ENCODE measurements around the gene CACHD1. TPM values are rescaled to one million over a fixed set of nuclear protein-coding genes. Genes with fewer than 3 reads are reported as not detected.

CACHD1 gene
- total RNA-seq, 2 experiments from 2014 or later: 0.47 to 0.48 TPM

DNA sequence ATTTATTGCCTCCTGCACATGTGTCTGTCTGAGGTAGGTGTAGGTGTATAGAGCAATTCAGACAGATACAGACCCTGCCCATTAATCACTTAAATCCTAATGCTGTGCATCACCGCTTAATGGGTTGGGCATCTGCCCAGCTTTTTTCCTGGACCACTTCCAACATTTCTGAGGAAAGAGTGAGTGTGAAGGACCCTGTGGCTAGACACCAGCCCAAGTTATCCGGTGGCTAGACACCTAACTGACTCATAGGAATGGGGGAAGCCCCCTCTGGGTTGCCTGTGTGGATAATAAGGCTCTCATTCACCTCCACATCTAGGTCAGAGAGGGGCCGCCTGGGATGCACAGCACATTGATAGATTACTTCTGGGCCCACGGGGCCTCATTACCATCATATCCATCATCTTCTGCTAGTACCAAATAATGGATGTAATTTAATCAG, 153.8 kb downstream of the CACHD1 start:
- H3K9me3 Mint-ChIP-seq: no peaks in the 10 kb centered on the region
- H3K27me3 Mint-ChIP-seq: peaks cover under 1% of the 10 kb centered on the region
- no peak for DNase-seq
- H3K27ac Mint-ChIP-seq: no peak overlapping the region
- H3K36me3 Mint-ChIP-seq (ENCODE audit: low read depth): no peaks in the 10 kb centered on the region
- H3K4me1 Mint-ChIP-seq: peaks cover 3% of the 10 kb centered on the region
- POLR2A ChIA-PET: no interaction called here
- H3K4me3 Mint-ChIP-seq: no peak overlapping the region
- CTCF ChIA-PET: interaction anchor here (0.6 kb wide), 1 partner anchor 206 kb away, joined by 4 read pairs; no protein-coding TSS in a partner anchor

DNA sequence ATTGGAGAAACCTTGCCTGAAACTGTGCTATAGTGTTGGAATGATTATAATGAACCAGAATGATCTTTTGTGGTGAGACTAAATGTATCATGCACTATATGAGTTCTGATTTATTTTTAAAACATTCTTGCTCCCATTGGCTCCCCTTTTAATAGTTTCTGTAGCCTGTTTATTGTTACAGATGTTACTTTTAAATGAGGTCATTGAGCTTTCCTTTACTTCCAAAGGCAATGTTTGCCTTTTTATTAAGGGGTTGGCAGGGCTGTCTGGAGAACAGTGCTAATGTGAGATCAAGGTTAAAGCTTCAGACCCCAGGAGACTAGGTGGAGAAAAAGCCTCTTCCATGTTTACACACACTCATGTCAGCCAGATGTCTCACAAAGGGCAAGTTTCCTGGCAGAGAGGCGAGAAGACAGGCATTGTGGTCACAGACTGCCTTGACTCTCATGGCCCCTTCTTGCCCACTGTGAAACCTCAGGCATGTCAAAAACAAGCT, 154.3 kb downstream of the CACHD1 start:
- Mint-ChIP-seq H3K4me3 (no peak overlapping the region), H3K27me3 (no peaks in the 10 kb centered on the region), H3K36me3 (ENCODE audit: low read depth) (no peaks in the 10 kb centered on the region), H3K27ac (no peak overlapping the region), H3K4me1 (peaks cover 3% of the 10 kb centered on the region), H3K9me3 (no peaks in the 10 kb centered on the region)
- no peak for DNase-seq
- CTCF ChIA-PET: no interaction called here
- POLR2A ChIA-PET: no interaction called here

DNA sequence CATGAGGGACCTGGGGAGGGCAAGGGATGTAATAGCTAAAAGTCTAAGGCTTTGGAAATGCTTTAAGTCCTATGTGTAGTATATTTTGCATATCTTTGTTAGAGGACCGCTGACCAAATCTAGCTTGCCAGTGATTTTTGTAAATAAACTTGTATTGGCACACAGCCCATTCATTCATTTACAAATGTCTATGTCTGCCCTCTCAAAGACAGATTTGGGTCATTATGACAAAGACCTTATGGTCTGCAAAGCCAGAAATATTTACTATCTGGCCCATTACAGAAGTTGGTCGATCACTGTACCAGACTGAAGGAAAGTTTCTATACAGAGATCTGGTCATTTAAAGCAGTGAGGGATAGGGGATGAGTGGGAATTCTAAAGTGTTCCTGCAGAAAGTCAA, 154.9 kb downstream of the CACHD1 start:
- Mint-ChIP-seq H3K36me3 (ENCODE audit: low read depth) (no peaks in the 10 kb centered on the region), H3K4me3 (no peak overlapping the region), H3K27me3 (no peaks in the 10 kb centered on the region), H3K9me3 (no peaks in the 10 kb centered on the region), H3K4me1 (peaks cover 3% of the 10 kb centered on the region), H3K27ac (no peak overlapping the region)
- ChIA-PET CTCF (no interaction called here), POLR2A (no interaction called here)
- no peak for DNase-seq

DNA sequence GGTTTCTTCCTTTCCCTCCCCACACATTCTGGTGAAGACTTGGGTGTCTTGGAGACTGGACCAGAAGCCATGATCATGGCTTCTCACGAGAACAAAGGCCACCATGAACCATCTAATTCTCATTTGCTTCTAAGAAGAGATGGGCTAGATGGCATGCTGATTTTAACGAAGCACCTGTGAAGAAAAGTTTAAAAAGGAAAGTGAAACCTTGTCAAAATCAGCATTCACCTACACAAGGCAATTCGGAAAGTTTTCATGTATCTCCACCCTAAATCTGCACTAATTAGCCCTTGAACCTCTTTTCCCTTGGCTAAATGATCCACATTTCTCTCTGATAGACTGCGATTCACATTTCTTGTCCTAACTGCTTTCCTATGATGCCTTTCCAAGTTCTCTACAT, 160.7 kb downstream of the CACHD1 start:
- Mint-ChIP-seq H3K4me1 (peaks cover 19% of the 10 kb centered on the region), H3K9me3 (no peaks in the 10 kb centered on the region), H3K27ac (peak overlapping the region; percentile 68), H3K4me3 (no peak overlapping the region), H3K36me3 (ENCODE audit: low read depth) (no peaks in the 10 kb centered on the region), H3K27me3 (no peaks in the 10 kb centered on the region)
- CTCF ChIA-PET: no interaction called here
- DNase-seq: no peak
- POLR2A ChIA-PET: no interaction called here

DNA sequence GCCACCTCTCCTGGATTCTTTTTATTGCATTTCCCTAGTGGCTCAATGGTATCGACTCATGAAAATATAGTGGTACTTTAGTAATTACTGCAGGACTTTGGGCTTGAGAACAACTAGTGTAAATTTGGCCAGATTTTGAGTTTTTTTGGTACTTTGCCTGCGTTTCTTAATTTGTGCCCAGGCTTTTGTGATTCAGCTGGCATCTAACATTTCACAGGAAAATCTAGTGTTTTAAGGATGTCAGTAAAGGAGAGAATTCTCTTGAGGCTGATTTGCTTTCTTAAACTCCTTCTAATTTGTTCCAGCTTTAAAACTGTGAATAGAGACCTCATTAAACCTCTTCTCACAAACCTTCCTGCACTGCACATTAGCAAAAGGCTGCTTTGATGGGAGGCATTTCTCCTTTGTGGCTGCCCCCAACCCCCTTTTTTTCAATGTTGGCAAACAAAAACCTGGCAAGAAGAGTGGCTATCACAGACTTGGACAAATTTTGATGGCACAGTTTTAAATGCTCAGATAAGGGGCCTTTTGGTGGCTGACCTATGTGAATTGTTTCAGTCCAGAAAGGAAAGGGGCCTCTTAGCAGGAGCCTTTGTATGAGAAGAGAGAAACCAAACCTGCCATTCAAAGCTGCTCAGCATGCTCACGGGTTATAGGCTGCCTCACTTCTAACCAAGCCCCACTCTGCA, 161.6 kb downstream of the CACHD1 start:
- H3K4me3 Mint-ChIP-seq: no peak overlapping the region
- no peak for DNase-seq
- POLR2A ChIA-PET: no interaction called here
- no peaks in the 10 kb centered on the region for H3K27me3 Mint-ChIP-seq
- H3K4me1 Mint-ChIP-seq: peaks cover 19% of the 10 kb centered on the region
- H3K9me3 Mint-ChIP-seq: no peaks in the 10 kb centered on the region
- H3K27ac Mint-ChIP-seq: no peak overlapping the region
- H3K36me3 Mint-ChIP-seq (ENCODE audit: low read depth): no peaks in the 10 kb centered on the region
- CTCF ChIA-PET: no interaction called here

DNA sequence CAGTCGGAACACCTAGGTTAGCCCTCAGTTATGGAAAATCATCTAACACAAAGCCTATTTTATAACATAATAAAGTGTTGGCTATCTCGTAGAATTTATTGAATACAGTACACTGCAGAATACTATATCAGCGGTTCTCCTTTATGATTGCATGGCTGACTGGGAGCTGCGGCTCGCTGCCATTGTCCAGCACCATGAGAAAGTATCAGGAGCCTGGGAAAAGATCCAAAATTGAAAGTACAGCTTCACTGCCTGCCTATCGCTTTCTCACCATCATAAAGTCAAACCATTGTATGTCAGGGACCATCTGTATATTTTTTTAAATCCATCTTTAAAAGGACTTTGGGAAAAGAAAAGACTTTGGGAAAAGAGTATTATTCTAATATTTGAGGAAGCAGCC, 163.0 kb downstream of the CACHD1 start:
- H3K27me3 Mint-ChIP-seq: no peaks in the 10 kb centered on the region
- H3K9me3 Mint-ChIP-seq: no peaks in the 10 kb centered on the region
- H3K27ac Mint-ChIP-seq: no peak overlapping the region
- no peak overlapping the region for H3K4me3 Mint-ChIP-seq
- ChIA-PET CTCF (no interaction called here), POLR2A (interaction anchor here (0.6 kb wide), 1 partner anchor 121 kb away, joined by 6 read pairs; no protein-coding TSS in a partner anchor)
- H3K4me1 Mint-ChIP-seq: peaks cover 22% of the 10 kb centered on the region
- no peaks in the 10 kb centered on the region for H3K36me3 Mint-ChIP-seq (ENCODE audit: low read depth)
- DNase-seq: no peak

DNA sequence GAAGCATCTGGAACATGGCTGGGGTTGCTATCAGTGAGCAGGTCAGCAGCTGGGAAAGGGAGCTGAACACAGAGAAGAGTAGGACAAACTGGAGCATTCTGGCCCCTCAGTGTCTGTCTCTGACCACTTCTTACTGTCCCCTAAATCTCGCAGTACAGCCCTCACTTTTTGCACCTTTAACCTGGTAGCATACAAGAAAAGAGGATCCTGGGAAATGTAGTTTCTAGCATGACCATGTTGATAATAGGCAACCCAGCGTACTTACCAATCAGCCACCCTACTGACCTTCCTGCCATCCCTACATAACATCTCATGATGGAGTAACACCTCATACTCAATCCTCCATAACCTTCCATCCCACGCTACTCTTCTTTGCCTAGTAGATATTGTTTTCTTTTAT, 175.8 kb downstream of the CACHD1 start:
- Mint-ChIP-seq H3K9me3 (no peaks in the 10 kb centered on the region), H3K27me3 (no peaks in the 10 kb centered on the region), H3K36me3 (ENCODE audit: low read depth) (no peaks in the 10 kb centered on the region), H3K4me1 (no peaks in the 10 kb centered on the region), H3K4me3 (no peak overlapping the region), H3K27ac (no peak overlapping the region)
- ChIA-PET POLR2A (no interaction called here), CTCF (no interaction called here)
- no peak for DNase-seq

DNA sequence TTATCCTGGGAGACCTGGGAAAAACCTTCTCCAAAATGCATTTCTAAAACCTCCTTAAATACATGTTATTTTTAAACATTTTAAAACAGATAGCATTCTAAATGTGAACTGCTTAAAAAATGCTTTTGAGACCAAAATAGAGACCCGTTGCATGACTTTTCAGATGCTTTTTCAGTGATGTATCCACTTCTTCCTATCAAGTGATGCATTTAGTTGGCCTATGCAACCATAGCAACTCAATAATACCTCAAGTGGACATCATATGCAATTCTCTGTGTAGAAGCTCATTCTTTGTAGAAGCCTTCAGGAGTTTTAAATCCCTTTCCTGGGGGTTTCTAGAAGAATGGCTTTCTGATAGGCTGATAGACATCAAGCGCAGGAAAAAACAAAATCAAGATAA, 180.5 kb downstream of the CACHD1 start:
- ChIA-PET CTCF (no interaction called here), POLR2A (no interaction called here)
- Mint-ChIP-seq H3K36me3 (ENCODE audit: low read depth) (no peaks in the 10 kb centered on the region), H3K27me3 (no peaks in the 10 kb centered on the region), H3K4me1 (no peaks in the 10 kb centered on the region), H3K9me3 (no peaks in the 10 kb centered on the region), H3K4me3 (no peak overlapping the region), H3K27ac (no peak overlapping the region)
- DNase-seq: no peak

DNA sequence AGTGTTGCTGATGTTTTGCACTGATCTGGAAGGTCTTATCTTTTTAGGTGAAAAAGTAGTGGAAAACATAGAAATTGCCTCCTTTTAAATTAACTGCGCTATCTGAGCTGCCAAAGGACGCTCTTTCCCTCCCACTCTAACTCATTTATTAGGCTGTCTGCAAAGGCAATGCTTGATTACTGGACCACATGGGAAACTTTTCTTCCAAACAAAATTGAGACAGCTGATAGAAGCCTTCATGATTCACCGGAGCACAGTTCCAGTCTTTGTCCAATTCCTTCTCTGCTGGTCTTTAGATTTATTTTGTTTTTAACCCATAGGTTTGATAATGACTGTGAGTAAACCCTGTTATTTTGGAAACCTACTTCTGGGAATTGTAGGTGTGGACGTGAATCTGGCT, 181.9 kb downstream of the CACHD1 start:
- POLR2A ChIA-PET: no interaction called here
- CTCF ChIA-PET: no interaction called here
- no peaks in the 10 kb centered on the region for H3K4me1 Mint-ChIP-seq

DNA sequence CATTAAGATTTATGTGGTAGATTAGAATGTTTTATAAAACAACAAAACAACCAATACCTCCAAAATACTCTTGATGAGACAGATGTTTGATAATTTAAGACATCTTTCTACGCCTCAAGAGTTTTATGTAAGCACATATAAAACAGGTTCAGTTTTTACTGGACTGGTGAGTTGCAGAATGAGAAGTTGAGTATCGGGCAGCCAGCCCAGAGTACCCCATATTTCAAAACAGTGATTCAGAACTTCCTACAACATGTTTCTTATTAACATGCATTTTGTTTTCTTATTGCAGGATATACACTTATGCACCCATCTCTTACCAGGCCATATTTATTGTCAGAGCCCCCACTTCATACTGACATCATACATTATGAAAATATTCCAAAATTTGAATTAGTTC, 183.5 kb downstream of the CACHD1 start:
- H3K36me3 Mint-ChIP-seq (ENCODE audit: low read depth): no peaks in the 10 kb centered on the region
- H3K4me1 Mint-ChIP-seq: no peaks in the 10 kb centered on the region
- ChIA-PET POLR2A (no interaction called here), CTCF (no interaction called here)
- DNase-seq: no peak
- H3K27ac Mint-ChIP-seq: no peak overlapping the region
- H3K4me3 Mint-ChIP-seq: no peak overlapping the region
- no peaks in the 10 kb centered on the region for H3K27me3 Mint-ChIP-seq
- H3K9me3 Mint-ChIP-seq: no peaks in the 10 kb centered on the region

More for the DNA sequence above, 181.9 kb downstream of the CACHD1 start:
- Mint-ChIP-seq H3K27me3 (no peaks in the 10 kb centered on the region), H3K36me3 (ENCODE audit: low read depth) (no peaks in the 10 kb centered on the region), H3K4me3 (no peak overlapping the region), H3K27ac (no peak overlapping the region), H3K9me3 (no peaks in the 10 kb centered on the region)
- no peak for DNase-seq

DNA sequence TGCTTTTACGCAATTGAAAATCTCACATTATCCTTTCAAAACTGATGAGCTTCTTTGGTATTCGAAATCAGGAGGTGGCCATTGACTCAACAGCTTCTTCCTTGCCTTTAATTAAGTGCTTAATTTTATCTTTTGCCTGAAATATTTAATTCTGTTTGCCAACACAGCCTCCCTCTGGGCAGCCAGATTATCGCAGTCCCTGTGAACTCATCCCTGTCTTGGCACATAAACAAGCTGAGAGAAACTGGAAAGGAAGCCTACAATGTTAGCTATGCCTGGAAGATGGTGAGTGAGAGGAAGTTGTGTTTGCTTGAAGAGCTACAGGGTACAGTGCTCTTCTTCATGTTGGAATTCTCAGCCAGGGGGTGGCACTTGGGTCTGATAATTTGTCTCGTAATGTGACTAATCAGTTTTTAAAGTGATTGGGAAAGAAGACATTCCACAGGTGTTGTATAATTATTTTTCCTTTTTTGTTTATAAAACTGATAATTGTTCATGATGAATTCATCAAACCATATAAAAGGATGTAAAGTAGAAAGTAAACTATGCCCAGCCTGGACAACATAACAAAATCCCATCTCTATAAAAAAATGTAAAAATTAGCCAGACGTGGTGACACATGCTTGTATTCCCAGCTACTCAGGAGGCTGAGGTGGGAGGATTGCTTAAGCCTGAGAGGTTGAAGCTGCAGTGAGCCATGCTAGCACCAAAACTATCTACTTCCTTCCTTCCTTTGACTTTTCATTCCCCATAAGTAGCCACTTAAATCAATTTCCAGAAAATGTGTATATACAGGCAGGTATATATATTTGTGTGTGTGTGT, 184.8 kb downstream of the CACHD1 start:
- ChIA-PET POLR2A (no interaction called here), CTCF (no interaction called here)

DNA sequence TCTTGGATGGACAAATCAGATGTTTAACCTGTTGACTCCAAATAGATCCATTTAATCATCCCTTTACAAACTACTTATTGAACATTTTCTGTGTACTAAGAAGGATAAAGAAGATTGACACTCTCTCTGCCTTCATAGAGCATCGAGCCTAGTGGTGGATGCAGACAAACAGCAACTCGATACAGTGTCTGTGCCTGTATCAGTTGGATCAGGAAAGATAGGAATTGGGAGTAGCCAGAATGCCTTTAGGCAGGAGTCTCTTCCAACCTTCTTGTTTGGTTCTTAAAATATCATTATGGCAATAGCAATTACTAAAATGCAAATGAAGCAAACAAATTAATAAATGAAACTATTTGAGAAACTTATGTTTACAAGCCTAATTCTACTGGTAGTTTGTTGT, 185.9 kb downstream of the CACHD1 start:
- H3K4me1 Mint-ChIP-seq: peaks cover 3% of the 10 kb centered on the region
- H3K27ac Mint-ChIP-seq: no peak overlapping the region
- ChIA-PET CTCF (interaction anchor here (0.7 kb wide), 1 partner anchor 15 kb away, joined by 3 read pairs; no protein-coding TSS in a partner anchor), POLR2A (no interaction called here)
- H3K9me3 Mint-ChIP-seq: no peaks in the 10 kb centered on the region
- no peak overlapping the region for H3K4me3 Mint-ChIP-seq
- DNase-seq: no peak
- no peaks in the 10 kb centered on the region for H3K27me3 Mint-ChIP-seq
- no peaks in the 10 kb centered on the region for H3K36me3 Mint-ChIP-seq (ENCODE audit: low read depth)

More for the DNA sequence above, 184.8 kb downstream of the CACHD1 start:
- Mint-ChIP-seq H3K27me3 (no peaks in the 10 kb centered on the region), H3K4me3 (no peak overlapping the region), H3K36me3 (ENCODE audit: low read depth) (no peaks in the 10 kb centered on the region), H3K9me3 (no peaks in the 10 kb centered on the region), H3K4me1 (peaks cover 3% of the 10 kb centered on the region), H3K27ac (no peak overlapping the region)
- no peak for DNase-seq

DNA sequence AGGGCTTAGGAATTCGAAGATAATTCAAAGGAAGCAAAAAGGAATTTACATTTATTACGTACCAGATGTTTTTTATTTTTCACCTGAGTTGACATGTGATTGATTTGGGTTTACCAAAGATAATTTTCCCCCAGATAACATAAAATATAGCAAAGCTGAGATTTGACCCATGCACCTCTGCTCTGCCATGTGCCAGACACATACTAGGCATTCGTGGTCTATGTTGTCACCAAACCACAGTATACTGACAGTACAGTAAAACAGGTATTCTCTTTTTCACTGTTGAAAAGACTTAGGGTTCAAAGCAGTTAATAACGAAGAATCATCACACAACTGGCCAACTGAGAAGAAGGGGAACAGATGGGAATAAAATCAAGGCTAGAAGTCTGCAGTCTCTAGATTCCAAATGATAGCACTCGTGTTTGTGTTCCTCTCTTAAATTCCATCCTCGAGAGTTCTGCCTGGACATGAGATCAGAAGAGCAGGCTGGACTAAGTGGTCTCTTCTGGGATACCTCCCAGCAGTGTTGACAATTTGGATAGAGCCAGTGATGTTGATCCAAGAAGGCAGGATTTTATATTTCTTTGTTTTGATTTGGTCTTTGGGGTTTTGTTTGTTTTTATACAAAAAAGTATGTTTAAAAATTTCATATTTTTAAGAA, 189.7 kb downstream of the CACHD1 start:
- no peaks in the 10 kb centered on the region for H3K27me3 Mint-ChIP-seq
- H3K27ac Mint-ChIP-seq: no peak overlapping the region
- ChIA-PET CTCF (no interaction called here), POLR2A (no interaction called here)
- H3K9me3 Mint-ChIP-seq: no peaks in the 10 kb centered on the region
- H3K36me3 Mint-ChIP-seq (ENCODE audit: low read depth): no peaks in the 10 kb centered on the region
- H3K4me3 Mint-ChIP-seq: no peak overlapping the region
- no peak for DNase-seq
- peaks cover 3% of the 10 kb centered on the region for H3K4me1 Mint-ChIP-seq

Measured in activated CD4-positive, alpha-beta T cell treated with anti-CD3 and anti-CD28 coated beads, Interleukin-2, amount 10 ng/mL, durations not matched to agents 7 days and 5 days (primary cell).